CD14-positive monocyte (primary cell): ENCODE measurements around the gene EXT2. TPM values are rescaled to one million over a fixed set of nuclear protein-coding genes. Genes with fewer than 3 reads are reported as not detected.

Experiments
- DNase-seq, 3 donors: peaks; one replicate each; pipeline ENCODE4 v3.0.0-alpha.2; 2011 to 2022
- H2AFZ ChIP-seq: 2 replicates; pipeline ENCODE4 v1.6.0; 2012; ENCODE audit warnings: mild to moderate bottlenecking, low read depth, low read length, inconsistent platforms; ENCODE audit not compliant: insufficient read depth, poor library complexity, severe bottlenecking
- H3K27ac ChIP-seq, 2 donors: 1 replicate in 1 of 2; 2 replicates in 1 of 2; pipeline ENCODE4 v1.5.1; 2012 to 2013; ENCODE audit warnings: low read length in 2 of 2, control low read depth in 1 of 2, inconsistent platforms in 1 of 2, low read depth in 1 of 2, mild to moderate bottlenecking in 1 of 2
- H3K27me3 ChIP-seq, 2 donors: one replicate each; pipeline versions ENCODE4 v1.6.0 to v1.6.1; 2011 to 2013; ENCODE audit warnings: low read length in 2 of 2; ENCODE audit not compliant: control insufficient read depth in 2 of 2, insufficient read depth in 2 of 2
- H3K36me3 ChIP-seq, 2 donors: replicated peaks in 1 of 2; 1 replicate in 1 of 2; 2 replicates in 1 of 2; pipeline versions ENCODE4 v1.5.1 to v1.6.1; 2012 to 2013; ENCODE audit warnings: low read length in 2 of 2, control low read depth in 1 of 2, inconsistent platforms in 1 of 2, mild to moderate bottlenecking in 1 of 2; ENCODE audit not compliant: insufficient read depth in 2 of 2, control insufficient read depth in 1 of 2
- H3K4me1 ChIP-seq, 2 donors: 1 replicate in 1 of 2; 2 replicates in 1 of 2; pipeline versions ENCODE4 v1.5.1 to v1.6.1; 2012 to 2013; ENCODE audit warnings: low read length in 2 of 2, control low read depth in 1 of 2, inconsistent platforms in 1 of 2, mild to moderate bottlenecking in 1 of 2, moderate library complexity in 1 of 2; ENCODE audit not compliant: insufficient read depth in 2 of 2, control insufficient read depth in 1 of 2
- H3K4me2 ChIP-seq: replicated peaks from 2 replicates; pipeline ENCODE3; 2012; ENCODE audit warnings: low read length, moderate library complexity, mild to moderate bottlenecking; ENCODE audit not compliant: poor library complexity, severe bottlenecking; ENCODE audit errors: extremely low read depth
- H3K4me3 ChIP-seq, 3 experiments: fragments of 200-600 bp in 1 of 3; sonication (generic) in 1 of 3; replicated peaks in 1 of 3; 1 replicate in 2 of 3; 2 replicates in 1 of 3; pipeline ENCODE4 v1.5.1; 2011 to 2013; ENCODE audit warnings: low read length in 3 of 3, mild to moderate bottlenecking in 3 of 3, control low read depth in 2 of 3, low read depth in 2 of 3, inconsistent platforms in 1 of 3, moderate library complexity in 1 of 3
- H3K79me2 ChIP-seq: 2 replicates; pipeline ENCODE4 v1.6.0; 2012; ENCODE audit warnings: mild to moderate bottlenecking, control low read depth, inconsistent platforms, low read length, moderate library complexity; ENCODE audit not compliant: insufficient read depth
- H3K9ac ChIP-seq: 2 replicates; pipeline ENCODE4 v1.6.0; 2017; ENCODE audit warnings: low read length, mild to moderate bottlenecking; ENCODE audit not compliant: insufficient read depth, poor library complexity, severe bottlenecking
- H3K9me3 ChIP-seq, 2 donors: replicated peaks in 1 of 2; 1 replicate in 1 of 2; 2 replicates in 1 of 2; pipeline versions ENCODE4 v1.5.1 to v1.6.1; 2012 to 2013; ENCODE audit warnings: low read length in 2 of 2, control low read depth in 1 of 2; ENCODE audit not compliant: control insufficient read depth in 1 of 2, insufficient read depth in 1 of 2
- H4K20me1 ChIP-seq: 2 replicates; pipeline ENCODE4 v1.6.0; 2012; ENCODE audit warnings: mild to moderate bottlenecking, low read length, control low read depth, moderate library complexity; ENCODE audit not compliant: insufficient read depth
- H3K27ac Mint-ChIP-seq, 7 donors: one replicate each; pipeline ENCODE4 v1.8.0; 2020; ENCODE audit warnings: mild to moderate bottlenecking in 7 of 7, mixed read lengths in 7 of 7, moderate library complexity in 6 of 7, inconsistent platforms in 2 of 7
- H3K27me3 Mint-ChIP-seq, 3 donors: one replicate each; pipeline ENCODE4 v1.8.0; 2021 to 2022; ENCODE audit warnings: low read depth in 3 of 3, mild to moderate bottlenecking in 3 of 3, mixed read lengths in 3 of 3, moderate library complexity in 3 of 3, inconsistent platforms in 1 of 3
- H3K36me3 Mint-ChIP-seq, 2 donors: one replicate each; pipeline ENCODE4 v1.8.0; 2020; ENCODE audit warnings: mixed read lengths in 2 of 2, inconsistent platforms in 1 of 2, mild to moderate bottlenecking in 1 of 2
- H3K4me1 Mint-ChIP-seq: one replicate; pipeline ENCODE4 v1.8.0; 2020; ENCODE audit warnings: mild to moderate bottlenecking, mixed read lengths
- H3K4me3 Mint-ChIP-seq, 2 donors: one replicate each; pipeline ENCODE4 v1.8.0; 2020; ENCODE audit warnings: mild to moderate bottlenecking in 2 of 2, mixed read lengths in 2 of 2, moderate library complexity in 1 of 2
- H3K9me3 Mint-ChIP-seq, 7 donors: one replicate each; pipeline ENCODE4 v1.8.0; 2020 to 2022; ENCODE audit warnings: mixed read lengths in 7 of 7, mild to moderate bottlenecking in 6 of 7, moderate library complexity in 6 of 7, inconsistent platforms in 2 of 7
- CTCF ChIP-seq: fragments of 200-600 bp; IDR thresholded peaks from one replicate; pipeline ENCODE4 v1.8.0; 2022; ENCODE audit warnings: antibody characterized with exemption, mild to moderate bottlenecking
- WGBS: methylation state at CpG from one replicate; pipeline ENCODE4 v1.1.5; 2013; ENCODE audit warnings: missing lambda C conversion rate; ENCODE audit not compliant: insufficient coverage; 5-methylcytosine and 5-hydroxymethylcytosine counted together
- intact Hi-C, 2 donors: fragments of 100-400 bp; cut with micrococcal nuclease; formaldehyde crosslinking; loops; one replicate each; pipeline versions ENCODE4 v1.15.0 to v1.15.1; 2023
- polyA plus RNA-seq, 3 donors: library from polyadenylated mRNA; depleted of rRNA in 1 of 3; unstranded in 2 of 3; stranded (reverse) in 1 of 3; fragments of 300-500 nt in 2 of 3; fragments of >200 nt in 1 of 3; fragmentation: Illumina TruSeq in 2 of 3; gene quantifications; 1 replicate in 2 of 3; 2 replicates in 1 of 3; pipeline ENCODE4 v1.2.3, GENCODE V29; 2012 to 2021

EXT2 gene
- polyA plus RNA-seq, 3 donors, result 17.2 to 41.1 (median 34.2) TPM

DNA sequence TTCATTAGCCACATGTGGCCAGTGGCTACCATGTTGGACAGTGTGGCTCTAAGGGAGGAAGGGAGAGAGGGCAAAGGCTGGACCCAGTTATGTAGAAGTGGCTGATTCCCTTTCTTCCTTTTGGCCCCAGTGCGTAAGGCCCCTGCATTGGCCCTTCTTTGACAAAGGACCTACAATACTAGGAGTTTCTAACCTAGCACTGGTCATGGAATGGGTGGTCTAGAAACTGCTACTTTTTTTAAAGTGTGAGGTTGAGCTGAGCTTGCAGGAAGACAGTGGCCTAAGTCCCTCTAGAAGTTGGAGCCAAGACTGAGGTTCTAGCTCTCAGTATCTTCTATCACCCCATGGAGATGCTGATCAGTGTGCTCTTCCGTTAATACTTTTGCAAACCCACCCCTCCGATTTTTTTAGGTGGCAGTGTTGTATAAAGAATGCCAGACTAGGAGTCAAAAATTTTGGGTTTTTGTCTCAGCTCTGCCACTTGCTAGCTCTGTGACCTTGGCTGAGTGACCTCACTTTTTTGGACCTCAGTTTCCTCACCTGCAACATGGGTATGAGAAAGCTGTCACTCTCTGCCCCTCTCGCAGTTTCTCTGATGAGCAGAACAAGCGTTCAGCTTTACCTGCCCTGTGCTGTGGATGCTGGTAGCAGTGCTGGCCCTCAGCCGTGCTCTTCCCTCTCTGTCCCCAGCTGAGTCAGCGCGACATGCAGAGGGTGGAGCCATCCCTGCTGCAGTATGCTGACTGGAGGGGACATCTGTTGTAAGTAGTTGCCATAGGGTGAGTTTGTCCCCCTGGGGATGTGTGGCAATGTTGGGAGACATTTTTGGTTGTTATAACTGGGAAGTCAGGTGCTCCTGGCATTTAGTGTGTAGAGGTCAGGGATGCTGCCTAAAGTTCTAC, 22.5 kb upstream of the EXT2 start:
- Histone ChIP-seq H3K9me3 (no peaks in the 10 kb centered on the region), H3K4me3 (no peak overlapping the region), H3K27ac (no peak overlapping the region), H3K4me2 (no peak overlapping the region), H2AFZ (no peak overlapping the region), H4K20me1 (no peaks in the 10 kb centered on the region), H3K4me1 (no peaks in the 10 kb centered on the region), H3K27me3 (no peaks in the 10 kb centered on the region), H3K79me2 (no peaks in the 10 kb centered on the region), H3K36me3 (peaks cover 3 to 41% of the 10 kb centered on the region in 2 donors), H3K9ac (no peak overlapping the region)
- intact Hi-C loops, result no loop called here
- Mint-ChIP-seq H3K27ac (no peak overlapping the region), H3K4me3 (no peak overlapping the region), H3K4me1 (peaks cover 5% of the 10 kb centered on the region), H3K36me3 (peaks cover 46 to 57% of the 10 kb centered on the region in 2 donors), H3K27me3 (peaks cover 0 to 2% (median 0%) of the 10 kb centered on the region in 3 donors), H3K9me3 (peaks cover 0 to 2% (median 0%) of the 10 kb centered on the region in 7 donors)
- DNase-seq, result no peak
- no peak for TF ChIP-seq CTCF
- 92% methylated on average over 3 of the region's 8 CpGs for WGBS

GRCh38 chr11:44078794-44079193, 16.7 kb upstream of the EXT2 start:
- 98% methylated on average over 4 of the region's 5 CpGs for WGBS
- Histone ChIP-seq H4K20me1 (no peaks in the 10 kb centered on the region), H3K9ac (no peak overlapping the region), H2AFZ (no peak overlapping the region), H3K4me2 (no peak overlapping the region), H3K79me2 (no peaks in the 10 kb centered on the region), H3K27me3 (no peaks in the 10 kb centered on the region), H3K36me3 (peaks cover 0 to 31% of the 10 kb centered on the region in 2 donors), H3K9me3 (no peaks in the 10 kb centered on the region), H3K4me3 (no peak overlapping the region), H3K4me1 (no peaks in the 10 kb centered on the region), H3K27ac (no peak overlapping the region)
- H3K36me3 Mint-ChIP-seq, result peaks cover 36 to 38% of the 10 kb centered on the region in 2 donors
- no peak overlapping the region for H3K27ac Mint-ChIP-seq
- H3K4me1 Mint-ChIP-seq, result peaks cover 5% of the 10 kb centered on the region
- peaks cover 0 to 2% (median 0%) of the 10 kb centered on the region in 3 donors for H3K27me3 Mint-ChIP-seq
- TF ChIP-seq CTCF, result no peak
- peaks cover 0 to 2% (median 0%) of the 10 kb centered on the region in 7 donors for H3K9me3 Mint-ChIP-seq
- no peak overlapping the region for H3K4me3 Mint-ChIP-seq
- intact Hi-C loops, result no loop called here
- DNase-seq, result no peak
